Neural cell (in vitro differentiated cells): ENCODE measurements around the gene SLC36A2. TPM values are rescaled to one million over a fixed set of nuclear protein-coding genes. Genes with fewer than 3 reads are reported as not detected.

Experiments
- H2AFZ ChIP-seq: fragments of 200-600, 300-800 bp; sonication (generic), shearing (Covaris generic); 2 replicates; pipeline ENCODE4 v1.6.0; 2014; ENCODE audit warnings: low read depth, mild to moderate bottlenecking, antibody characterized with exemption, low read length, moderate library complexity
- H3F3A ChIP-seq: fragments of 200-600 bp; shearing (Covaris generic); 2 replicates; pipeline ENCODE4 v1.6.1; 2016; ENCODE audit warnings: mild to moderate bottlenecking, moderate library complexity, mixed read lengths, antibody characterized with exemption, low read length; ENCODE audit not compliant: insufficient read depth, poor library complexity, severe bottlenecking
- H3K27ac ChIP-seq: fragments of 200-600, 300-800 bp; sonication (generic), shearing (Covaris generic); 2 replicates; pipeline ENCODE4 v1.5.1; 2014; ENCODE audit warnings: mild to moderate bottlenecking, low read length, moderate library complexity
- H3K27me3 ChIP-seq: fragments of 300-800, 200-600 bp; sonication (generic), shearing (Covaris generic); 2 replicates; pipeline ENCODE4 v1.6.0; 2014; ENCODE audit warnings: mild to moderate bottlenecking, low read depth, low read length, moderate library complexity; ENCODE audit not compliant: insufficient read depth
- H3K36me3 ChIP-seq: fragments of 300-800, 200-600 bp; sonication (generic), shearing (Covaris generic); 2 replicates; pipeline ENCODE4 v1.5.1; 2014; ENCODE audit warnings: mild to moderate bottlenecking, antibody characterized with exemption, low read length, moderate library complexity; ENCODE audit not compliant: insufficient read depth
- H3K4me2 ChIP-seq: fragments of 300-800, 200-600 bp; sonication (generic), shearing (Covaris generic); 2 replicates; pipeline ENCODE4 v1.6.0; 2014; ENCODE audit warnings: mild to moderate bottlenecking, low read length
- H3K4me3 ChIP-seq: fragments of 300-800, 200-600 bp; sonication (generic), shearing (Covaris generic); 2 replicates; pipeline ENCODE4 v1.5.1; 2014; ENCODE audit warnings: mild to moderate bottlenecking, low read length, moderate library complexity
- H3K79me2 ChIP-seq: fragments of 200-600 bp; shearing (Covaris generic); replicated peaks from 2 replicates; pipeline ENCODE4 v1.6.0; 2014; ENCODE audit warnings: mild to moderate bottlenecking, low read length, moderate library complexity; ENCODE audit not compliant: insufficient read depth
- H3K9ac ChIP-seq: fragments of 300-800, 200-600 bp; sonication (generic), shearing (Covaris generic); 2 replicates; pipeline ENCODE4 v1.6.1; 2016; ENCODE audit warnings: mild to moderate bottlenecking, low read length, mixed read lengths
- H3K9me2 ChIP-seq: fragments of 200-600 bp; shearing (Covaris generic); 2 replicates; pipeline ENCODE4 v1.6.1; 2016; ENCODE audit warnings: mild to moderate bottlenecking, low read length, mixed read lengths; ENCODE audit not compliant: insufficient read depth
- H3K9me3 ChIP-seq: fragments of 200-600, 300-800 bp; sonication (generic), shearing (Covaris generic); 2 replicates; pipeline ENCODE4 v1.6.1; 2016; ENCODE audit warnings: mild to moderate bottlenecking, mixed run types, low read length, moderate library complexity, mixed read lengths
- H4K20me1 ChIP-seq: fragments of 200-600 bp; shearing (Covaris generic); 2 replicates; pipeline ENCODE4 v1.6.1; 2016; ENCODE audit warnings: mild to moderate bottlenecking, mixed run types; ENCODE audit not compliant: insufficient read depth
- EZH2 ChIP-seq: fragments of 200-600, 300-800 bp; shearing (Covaris generic), sonication (generic); IDR thresholded peaks from 2 replicates; pipeline ENCODE4 v1.6.1; 2014; ENCODE audit warnings: antibody characterized with exemption, low read length, borderline replicate concordance, mild to moderate bottlenecking; ENCODE audit not compliant: insufficient read depth, poor library complexity, severe bottlenecking
- MXI1 ChIP-seq: fragments of 450-650 bp; conservative IDR thresholded peaks from 2 replicates; pipeline ENCODE4 v1.6.1; 2014; ENCODE audit warnings: antibody characterized with exemption, mild to moderate bottlenecking; ENCODE audit not compliant: poor library complexity, severe bottlenecking
- RAD21 ChIP-seq: fragments of 450-650 bp; conservative IDR thresholded peaks from 2 replicates; pipeline ENCODE4 v1.6.1; 2014; ENCODE audit warnings: antibody characterized with exemption, mild to moderate bottlenecking, moderate library complexity
- REST ChIP-seq: IDR thresholded peaks from 2 replicates; pipeline ENCODE4 v1.6.1; 2012; ENCODE audit warnings: borderline replicate concordance
- SMC3 ChIP-seq: fragments of 450-650 bp; conservative IDR thresholded peaks from 2 replicates; pipeline ENCODE4 v1.6.1; 2014; ENCODE audit warnings: antibody characterized with exemption, mild to moderate bottlenecking, moderate library complexity; ENCODE audit not compliant: poor library complexity
- TAF1 ChIP-seq: IDR thresholded peaks from 2 replicates; pipeline ENCODE4 v1.6.1; 2012; ENCODE audit warnings: low read depth
- polyA plus RNA-seq: library from polyadenylated mRNA; depleted of rRNA; stranded (reverse); fragments of >200 nt; gene quantifications from 2 replicates; pipeline ENCODE4 v1.2.3, GENCODE V29; 2014
- TF ChIP-seq, protein P1 (sequence below): fragments of 450-650 bp; IDR thresholded peaks from 2 replicates; pipeline ENCODE4 v1.5.1; 2014; ENCODE audit warnings: antibody characterized with exemption, mild to moderate bottlenecking, moderate library complexity; ENCODE audit not compliant: poor library complexity, severe bottlenecking

Gene SLC36A2
- polyA plus RNA-seq, 1 donor from 2014 or later = not detected

- Histone ChIP-seq H3K9me2 (no peaks in the 10 kb centered on the region), H2AFZ (no peak overlapping the region), H3F3A (no peaks in the 10 kb centered on the region), H3K4me2 (no peak overlapping the region), H4K20me1 (no peaks in the 10 kb centered on the region), H3K79me2 (no peaks in the 10 kb centered on the region), H3K9me3 (no peaks in the 10 kb centered on the region), H3K27me3 (no peaks in the 10 kb centered on the region), H3K36me3 (no peaks in the 10 kb centered on the region), H3K27ac (no peak overlapping the region), H3K9ac (no peak overlapping the region), H3K4me3 (no peak overlapping the region)
- no peak for TF ChIP-seq EZH2
These were observed 62.9 kb downstream of the SLC36A2 start for GRCh38 chr5:151284392-151284967.

DNA sequence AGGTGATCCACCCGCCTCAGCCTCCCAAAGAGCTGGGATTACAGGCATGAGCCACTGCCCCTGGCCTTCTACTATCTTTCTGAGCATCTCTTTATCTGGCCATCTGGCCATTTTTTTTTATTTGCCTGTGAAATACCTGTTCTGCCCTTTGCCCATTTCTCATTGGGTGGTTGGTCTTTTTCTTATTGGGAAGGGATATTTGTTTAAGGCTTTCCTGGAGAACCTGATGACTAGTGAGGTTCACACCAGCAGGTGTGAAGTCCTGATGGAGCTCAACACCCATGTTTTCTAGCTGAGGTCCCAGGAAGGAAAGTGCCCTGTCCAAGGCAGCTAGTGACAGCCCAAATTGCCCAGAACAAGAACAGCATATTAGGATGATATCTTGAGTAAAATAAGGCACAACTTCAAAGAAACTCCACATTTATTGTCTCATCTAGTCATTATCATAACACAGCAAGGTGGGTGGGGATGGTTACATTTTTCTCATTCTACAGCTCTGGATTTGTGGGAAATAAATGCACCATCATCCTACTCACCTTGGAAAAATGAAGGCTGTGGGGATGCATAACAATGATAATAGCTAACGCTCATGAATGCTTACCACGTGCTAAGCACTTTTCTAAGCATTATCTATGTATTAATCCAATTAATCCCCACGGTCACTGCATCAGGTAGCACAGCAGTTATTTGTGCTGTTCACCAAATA, 64.1 kb downstream of the SLC36A2 start:
- Histone ChIP-seq H3F3A (no peaks in the 10 kb centered on the region), H3K4me3 (no peak overlapping the region), H3K9me2 (no peaks in the 10 kb centered on the region), H3K36me3 (no peaks in the 10 kb centered on the region), H4K20me1 (no peaks in the 10 kb centered on the region), H3K27ac (no peak overlapping the region), H3K27me3 (no peaks in the 10 kb centered on the region), H3K4me2 (no peak overlapping the region), H2AFZ (no peak overlapping the region), H3K79me2 (no peaks in the 10 kb centered on the region), H3K9me3 (no peaks in the 10 kb centered on the region), H3K9ac (no peak overlapping the region)
- TF ChIP-seq, protein P1, sequence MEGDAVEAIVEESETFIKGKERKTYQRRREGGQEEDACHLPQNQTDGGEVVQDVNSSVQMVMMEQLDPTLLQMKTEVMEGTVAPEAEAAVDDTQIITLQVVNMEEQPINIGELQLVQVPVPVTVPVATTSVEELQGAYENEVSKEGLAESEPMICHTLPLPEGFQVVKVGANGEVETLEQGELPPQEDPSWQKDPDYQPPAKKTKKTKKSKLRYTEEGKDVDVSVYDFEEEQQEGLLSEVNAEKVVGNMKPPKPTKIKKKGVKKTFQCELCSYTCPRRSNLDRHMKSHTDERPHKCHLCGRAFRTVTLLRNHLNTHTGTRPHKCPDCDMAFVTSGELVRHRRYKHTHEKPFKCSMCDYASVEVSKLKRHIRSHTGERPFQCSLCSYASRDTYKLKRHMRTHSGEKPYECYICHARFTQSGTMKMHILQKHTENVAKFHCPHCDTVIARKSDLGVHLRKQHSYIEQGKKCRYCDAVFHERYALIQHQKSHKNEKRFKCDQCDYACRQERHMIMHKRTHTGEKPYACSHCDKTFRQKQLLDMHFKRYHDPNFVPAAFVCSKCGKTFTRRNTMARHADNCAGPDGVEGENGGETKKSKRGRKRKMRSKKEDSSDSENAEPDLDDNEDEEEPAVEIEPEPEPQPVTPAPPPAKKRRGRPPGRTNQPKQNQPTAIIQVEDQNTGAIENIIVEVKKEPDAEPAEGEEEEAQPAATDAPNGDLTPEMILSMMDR = no peak
- no peak for TF ChIP-seq MXI1
- TF ChIP-seq EZH2 = no peak
- no peak for TF ChIP-seq REST
- no peak for TF ChIP-seq SMC3
- no peak for TF ChIP-seq RAD21
- TF ChIP-seq TAF1 = no peak
